ENCODE results near the gene SNX10. TPM values are rescaled to one million over a fixed set of nuclear protein-coding genes. Genes with fewer than 3 reads are reported as not detected.
"Not testable (repeated sequence)": the region's sequence is repeated elsewhere in the genome, so short reads cannot be mapped to it uniquely, and the experiment has no call there.

Gene SNX10
- total RNA-seq, 2 experiments from 2014 or later = 4.6 to 5.8 TPM

- no peaks in the 10 kb centered on the region for H3K36me3 ChIP-seq (ENCODE audit: insufficient read depth, low read length)
- no peaks in the 10 kb centered on the region for H3K36me3 Mint-ChIP-seq (ENCODE audit: low read depth)
- intact Hi-C loops (cut with DNase I, micrococcal nuclease) = loop anchor here (1.0 to 5.0 kb wide), 4 partner anchors 194 to 393 kb away; no protein-coding TSS in a partner anchor
- H3K27ac ChIP-seq (ENCODE audit: low read depth in 1 of 2, low read length in 2 of 2) = no peak overlapping the region
- ChIA-PET CTCF (interaction anchor here (0.8 to 1.3 kb wide), 5 partner anchors 22 to 392 kb away, joined by 3 to 11 read pairs (median 4); no protein-coding TSS in a partner anchor), POLR2A (interaction anchor here (0.6 to 1.6 kb wide), 9 partner anchors 8 to 429 kb away, joined by 3 to 5 read pairs (median 3); partner anchors contain the start of genes CBX3, HNRNPA2B1 and NFE2L3)
- H3K9me3 Mint-ChIP-seq = no peaks in the 10 kb centered on the region
- no peak overlapping the region for H3K4me3 Mint-ChIP-seq
- H3K27me3 Mint-ChIP-seq = no peaks in the 10 kb centered on the region
- no peaks in the 10 kb centered on the region for H3K9me3 ChIP-seq (ENCODE audit: control insufficient read depth in 1 of 2, insufficient read depth in 1 of 2, low read length in 2 of 2)
- H3K4me1 Mint-ChIP-seq (ENCODE audit: low read depth) = peaks cover 6% of the 10 kb centered on the region
- TF ChIP-seq CTCF (IDR thresholded peaks at IDR 0.05) = peak; percentile 12
- H3K4me1 ChIP-seq (ENCODE audit: insufficient read depth, low read length) = peaks cover under 1% of the 10 kb centered on the region
- H3K27me3 ChIP-seq (ENCODE audit: control insufficient read depth in 1 of 2, insufficient read depth in 2 of 2, low read length in 2 of 2) = no peaks in the 10 kb centered on the region
- H3K27ac Mint-ChIP-seq = no peak overlapping the region
- H3K4me3 ChIP-seq (ENCODE audit: low read length) = no peak overlapping the region
- DNase-seq (peak in 3 of 14 experiments; percentile 38 to 52 (median 47)), ATAC-seq (ENCODE audit: poor library complexity) (peak; percentile 98)
Observed at GRCh38 chr7:26284995-26285632, 6.5 kb upstream of the SNX10 start.

- Histone ChIP-seq H3K27ac (ENCODE audit: low read depth in 1 of 2, low read length in 2 of 2) (no peak overlapping the region), H3K4me1 (ENCODE audit: insufficient read depth, low read length) (peaks cover 1% of the 10 kb centered on the region), H3K9me3 (ENCODE audit: control insufficient read depth in 1 of 2, insufficient read depth in 1 of 2, low read length in 2 of 2) (no peaks in the 10 kb centered on the region), H3K36me3 (ENCODE audit: insufficient read depth, low read length) (no peaks in the 10 kb centered on the region), H3K4me3 (ENCODE audit: low read length) (no peak overlapping the region), H3K27me3 (ENCODE audit: control insufficient read depth in 1 of 2, insufficient read depth in 2 of 2, low read length in 2 of 2) (no peaks in the 10 kb centered on the region)
- no peak for DNase-seq
- no peaks in the 10 kb centered on the region for H3K9me3 Mint-ChIP-seq
- TF ChIP-seq CTCF (IDR thresholded peaks at IDR 0.05) = no peak
- no peaks in the 10 kb centered on the region for H3K36me3 Mint-ChIP-seq (ENCODE audit: low read depth)
- CTCF ChIA-PET = no interaction called here
- no peak for ATAC-seq (ENCODE audit: poor library complexity)
- H3K4me3 Mint-ChIP-seq = no peak overlapping the region
- no peaks in the 10 kb centered on the region for H3K4me1 Mint-ChIP-seq (ENCODE audit: low read depth)
- no peaks in the 10 kb centered on the region for H3K27me3 Mint-ChIP-seq
- intact Hi-C loops (cut with DNase I, micrococcal nuclease) = loop anchor here (5.0 kb wide), 3 partner anchors 209 to 394 kb away; no protein-coding TSS in a partner anchor
- no peak overlapping the region for H3K27ac Mint-ChIP-seq
- POLR2A ChIA-PET = interaction anchor here (1.5 kb wide), 1 partner anchor 86 kb away, joined by 5 read pairs; the partner anchor contains the start of gene HNRNPA2B1
Observed at GRCh38 chr7:26286157-26286556, 5.5 kb upstream of the SNX10 start.

- DNase-seq; H3K36me3 Mint-ChIP-seq (ENCODE audit: low read depth); H3K27ac Mint-ChIP-seq; H3K27me3 Mint-ChIP-seq; H3K4me3 ChIP-seq (ENCODE audit: low read length); POLR2A ChIA-PET; CTCF ChIA-PET; ATAC-seq (ENCODE audit: poor library complexity); H3K27me3 ChIP-seq (ENCODE audit: control insufficient read depth in 1 of 2, insufficient read depth in 2 of 2, low read length in 2 of 2); H3K9me3 ChIP-seq (ENCODE audit: control insufficient read depth in 1 of 2, insufficient read depth in 1 of 2, low read length in 2 of 2); H3K27ac ChIP-seq (ENCODE audit: low read depth in 1 of 2, low read length in 2 of 2); H3K36me3 ChIP-seq (ENCODE audit: insufficient read depth, low read length); H3K9me3 Mint-ChIP-seq; H3K4me3 Mint-ChIP-seq: not testable (repeated sequence)
- H3K4me1 Mint-ChIP-seq (ENCODE audit: low read depth) = peaks cover 16% of the 10 kb centered on the region
- peaks cover 18% of the 10 kb centered on the region for H3K4me1 ChIP-seq (ENCODE audit: insufficient read depth, low read length)
- intact Hi-C loops (cut with DNase I, micrococcal nuclease) = loop anchor here (5.0 kb wide), 3 partner anchors 211 to 396 kb away; no protein-coding TSS in a partner anchor
Observed at GRCh38 chr7:26288126-26288525, 3.5 kb upstream of the SNX10 start.
